BJ (cell line): ENCODE results near the gene SMCO4. TPM values are rescaled to one million over a fixed set of nuclear protein-coding genes. Genes with fewer than 3 reads are reported as not detected.

ENCODE experiments used
- CTCF ChIA-PET: fragments of 350-600 bp; formaldehyde crosslinking; extraction: SDS; loops from one replicate; lab custom pipeline; 2021; ENCODE audit warnings: antibody characterized with exemption, inconsistent platforms; lab: Yijun Ruan, JAX
- POLR2A ChIA-PET: fragments of 300-600 bp; sonication (Branson Sonifier 250); formaldehyde crosslinking; extraction: SDS; loops from one replicate; lab custom pipeline; 2021; ENCODE audit warnings: antibody characterized with exemption; lab: Charles Lee
- DNase-seq: peaks from one replicate; pipeline ENCODE4 v3.0.0-alpha.2; 2011; ENCODE audit warnings: low read depth
- H3K27me3 ChIP-seq: 2 replicates; pipeline ENCODE4 v1.6.0; 2011; ENCODE audit warnings: low read length; ENCODE audit not compliant: control insufficient read depth, insufficient read depth
- H3K36me3 ChIP-seq: 2 replicates; pipeline ENCODE4 v1.5.1; 2011; ENCODE audit warnings: low read length; ENCODE audit not compliant: control insufficient read depth, insufficient read depth
- H3K4me3 ChIP-seq: 2 replicates; pipeline ENCODE4 v1.5.1; 2011; ENCODE audit warnings: low read depth, mild to moderate bottlenecking, control low read depth, low read length
- polyA plus RNA-seq: library from polyadenylated mRNA; depleted of rRNA; stranded (reverse); fragments of >200 nt; gene quantifications from 2 replicates; pipeline ENCODE4 v1.2.3, GENCODE V29; 2011
- TF ChIP-seq, protein P1 (sequence below): IDR thresholded peaks from 2 replicates; pipeline ENCODE4 v1.5.1; 2011; ENCODE audit warnings: low read depth, mild to moderate bottlenecking, control low read depth, inconsistent platforms, low read length, moderate library complexity; ENCODE audit not compliant: insufficient read depth

SMCO4 gene
- polyA plus RNA-seq, 1 experiment = 12.8 TPM

- POLR2A ChIA-PET = no interaction called here
- Histone ChIP-seq H3K27me3 (no peaks in the 10 kb centered on the region), H3K4me3 (no peak overlapping the region), H3K36me3 (no peaks in the 10 kb centered on the region; the same call in 1 of the 2 replicates)
- TF ChIP-seq, protein P1, sequence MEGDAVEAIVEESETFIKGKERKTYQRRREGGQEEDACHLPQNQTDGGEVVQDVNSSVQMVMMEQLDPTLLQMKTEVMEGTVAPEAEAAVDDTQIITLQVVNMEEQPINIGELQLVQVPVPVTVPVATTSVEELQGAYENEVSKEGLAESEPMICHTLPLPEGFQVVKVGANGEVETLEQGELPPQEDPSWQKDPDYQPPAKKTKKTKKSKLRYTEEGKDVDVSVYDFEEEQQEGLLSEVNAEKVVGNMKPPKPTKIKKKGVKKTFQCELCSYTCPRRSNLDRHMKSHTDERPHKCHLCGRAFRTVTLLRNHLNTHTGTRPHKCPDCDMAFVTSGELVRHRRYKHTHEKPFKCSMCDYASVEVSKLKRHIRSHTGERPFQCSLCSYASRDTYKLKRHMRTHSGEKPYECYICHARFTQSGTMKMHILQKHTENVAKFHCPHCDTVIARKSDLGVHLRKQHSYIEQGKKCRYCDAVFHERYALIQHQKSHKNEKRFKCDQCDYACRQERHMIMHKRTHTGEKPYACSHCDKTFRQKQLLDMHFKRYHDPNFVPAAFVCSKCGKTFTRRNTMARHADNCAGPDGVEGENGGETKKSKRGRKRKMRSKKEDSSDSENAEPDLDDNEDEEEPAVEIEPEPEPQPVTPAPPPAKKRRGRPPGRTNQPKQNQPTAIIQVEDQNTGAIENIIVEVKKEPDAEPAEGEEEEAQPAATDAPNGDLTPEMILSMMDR = no peak
- no peak for DNase-seq
- CTCF ChIA-PET = no interaction called here
These were observed 65.4 kb downstream of the SMCO4 start for GRCh38 chr11:93477684-93478234.

DNA sequence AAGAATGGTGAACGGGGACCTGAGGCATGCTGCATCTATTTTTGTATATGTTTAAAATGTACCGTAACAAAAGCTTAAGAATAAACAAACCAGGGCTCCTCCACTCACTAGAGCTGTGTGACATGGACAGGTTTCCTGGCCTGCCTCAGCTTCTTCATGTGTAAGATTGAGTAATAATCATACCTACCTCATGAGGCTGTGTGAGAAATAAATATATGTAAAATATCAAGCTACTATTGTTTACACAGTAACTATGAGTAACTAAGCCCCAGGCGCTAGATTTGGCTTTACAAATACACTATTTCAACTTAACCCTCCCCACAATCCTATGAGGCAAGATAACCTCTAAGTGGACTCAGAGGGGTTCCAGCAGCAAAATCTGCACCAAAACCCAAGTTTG lies 66.4 kb downstream of the SMCO4 start:
- ChIA-PET CTCF (no interaction called here), POLR2A (no interaction called here)
- no peak for DNase-seq
- no peaks in the 10 kb centered on the region for H3K36me3 ChIP-seq
- no peak overlapping the region for H3K4me3 ChIP-seq
- no peaks in the 10 kb centered on the region for H3K27me3 ChIP-seq
- TF ChIP-seq, protein P1 = no peak

DNA sequence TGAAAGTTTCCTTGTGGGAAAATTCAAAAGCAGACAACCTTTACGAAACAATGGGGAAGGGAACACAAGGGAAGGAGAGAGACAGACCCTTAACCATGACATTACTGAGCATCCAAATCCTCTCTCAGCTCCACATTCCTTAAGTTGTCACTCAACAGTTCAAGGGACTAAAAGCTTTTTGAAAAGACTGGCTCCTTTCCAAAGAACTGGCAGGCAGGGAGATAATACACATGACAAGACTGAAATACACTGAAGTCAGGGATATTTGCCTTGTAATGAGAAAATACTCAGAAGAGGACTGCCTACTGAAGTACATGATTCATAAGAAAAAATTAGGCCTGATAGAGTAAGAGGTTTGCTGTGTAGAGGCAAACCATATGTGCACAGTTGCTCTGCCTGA lies 69.1 kb downstream of the SMCO4 start:
- Histone ChIP-seq H3K4me3 (no peak overlapping the region), H3K36me3 (no peaks in the 10 kb centered on the region), H3K27me3 (no peaks in the 10 kb centered on the region)
- POLR2A ChIA-PET = no interaction called here
- TF ChIP-seq, protein P1 = no peak
- no peak for DNase-seq
- CTCF ChIA-PET = no interaction called here

DNA sequence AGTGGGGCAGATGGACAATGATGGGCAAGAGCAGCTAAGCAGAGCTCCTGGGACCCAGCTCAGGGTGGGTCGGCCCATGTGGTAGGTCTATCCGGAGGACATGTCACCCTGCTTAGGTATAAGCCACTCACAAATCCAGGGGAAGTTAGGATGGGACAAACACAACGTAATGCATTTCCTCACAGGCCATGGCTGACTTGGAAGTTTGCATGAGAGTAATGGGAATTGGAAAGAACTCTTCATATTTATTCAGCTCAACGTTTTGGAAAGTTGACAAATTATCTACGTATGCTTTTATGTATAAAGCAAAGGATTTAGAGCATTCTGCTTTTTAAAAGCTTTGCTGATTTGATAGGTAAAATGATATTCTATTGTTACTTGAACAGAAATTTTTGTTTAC lies 74.9 kb downstream of the SMCO4 start:
- DNase-seq = no peak
- TF ChIP-seq, protein P1 = no peak
- ChIA-PET POLR2A (interaction anchor here (0.6 kb wide), 1 partner anchor 37 kb away, joined by 3 read pairs; no protein-coding TSS in a partner anchor), CTCF (interaction anchor here (0.6 kb wide), 1 partner anchor 85 kb away, joined by 3 read pairs; no protein-coding TSS in a partner anchor)
- H3K4me3 ChIP-seq = no peak overlapping the region
- no peaks in the 10 kb centered on the region for H3K27me3 ChIP-seq
- no peaks in the 10 kb centered on the region for H3K36me3 ChIP-seq

DNA sequence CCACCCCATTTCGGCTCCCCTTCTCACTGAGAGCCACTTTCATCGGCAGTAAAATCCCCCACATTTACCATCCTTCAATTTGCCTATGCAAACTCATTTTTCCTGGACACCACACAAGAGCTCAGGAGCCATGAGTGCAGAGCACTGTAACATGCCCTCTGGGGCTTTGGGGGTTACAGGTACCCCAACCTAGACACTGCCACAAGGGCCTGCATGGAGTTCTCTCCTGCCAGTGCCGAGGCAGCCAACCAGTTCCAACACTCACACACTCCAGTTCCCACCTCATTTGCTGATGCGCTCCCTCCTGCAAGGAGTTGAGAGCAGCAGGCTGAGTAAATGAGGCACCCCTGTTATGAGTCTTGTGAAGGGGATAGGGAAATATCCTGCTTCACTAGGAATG lies 76.1 kb downstream of the SMCO4 start:
- no peak for DNase-seq
- ChIA-PET POLR2A (no interaction called here), CTCF (no interaction called here)
- Histone ChIP-seq H3K4me3 (no peak overlapping the region), H3K36me3 (no peaks in the 10 kb centered on the region), H3K27me3 (no peaks in the 10 kb centered on the region)
- TF ChIP-seq, protein P1 = no peak
